OCI-M2 (cell line): Measurements from ENCODE around the gene HMGB1.

Source experiments
- DNase-seq: peaks from one replicate; lab custom pipeline; 2025; ENCODE audit not compliant: unreplicated experiment; lab: John Stamatoyannopoulos, UW

The HMGB1 gene

DNA sequence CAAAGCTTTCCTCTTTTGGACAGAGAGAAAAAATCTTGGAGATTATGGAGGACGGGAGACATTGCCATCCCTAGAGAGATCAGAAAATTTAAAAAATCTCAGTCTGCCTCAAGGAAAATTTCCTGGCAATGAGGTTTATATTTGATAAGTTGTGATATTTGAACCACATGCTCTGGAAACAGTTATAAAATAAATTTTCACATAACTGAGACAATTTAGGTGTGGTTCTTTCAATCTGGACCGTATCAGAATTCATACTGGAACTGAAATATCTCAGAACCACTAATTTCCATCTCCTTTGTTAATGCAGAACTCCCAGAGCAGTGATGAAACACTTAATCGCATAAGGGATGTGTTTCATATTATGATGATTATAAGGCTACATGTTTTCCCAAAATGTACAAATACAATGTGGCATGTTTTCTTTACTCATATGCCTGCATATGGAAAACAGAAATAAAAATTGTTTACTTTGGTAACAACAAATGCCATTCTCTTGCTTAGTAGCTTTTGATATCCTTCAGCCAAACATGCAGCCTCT lies 29.8 kb downstream of the HMGB1 start:
- DNase-seq: no peak

DNA sequence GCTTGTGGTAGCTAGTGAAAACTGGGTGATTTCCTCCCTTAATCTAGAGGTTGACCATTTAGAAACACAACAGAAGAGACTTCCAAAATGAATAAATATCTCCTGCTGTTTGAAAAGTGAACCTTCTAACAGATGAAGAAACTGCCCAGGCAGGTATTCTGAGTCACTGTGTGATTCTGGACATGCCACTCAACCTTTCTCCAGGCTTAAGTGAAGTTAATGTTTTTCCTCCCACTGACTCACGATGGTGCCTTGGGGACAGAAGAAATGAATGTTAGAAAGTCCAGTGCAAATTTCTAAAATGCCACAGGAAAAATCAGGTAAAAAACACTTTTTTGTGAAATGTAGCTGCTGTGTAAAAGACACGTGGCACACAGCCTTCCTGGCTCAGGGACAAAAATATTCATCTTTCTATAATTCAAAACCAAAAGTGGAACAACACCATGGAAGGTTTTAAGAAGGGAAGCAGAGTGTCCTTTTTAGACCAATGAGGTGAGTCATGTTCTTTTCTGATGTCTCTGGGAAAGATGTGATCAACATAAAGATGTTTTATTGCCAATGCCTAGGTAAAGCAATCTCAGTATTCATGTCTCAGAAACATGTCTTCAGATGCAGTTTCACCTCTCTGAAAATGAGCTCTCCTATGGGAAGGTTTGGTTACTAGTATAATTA lies 34.3 kb downstream of the HMGB1 start:
- no peak for DNase-seq

DNA sequence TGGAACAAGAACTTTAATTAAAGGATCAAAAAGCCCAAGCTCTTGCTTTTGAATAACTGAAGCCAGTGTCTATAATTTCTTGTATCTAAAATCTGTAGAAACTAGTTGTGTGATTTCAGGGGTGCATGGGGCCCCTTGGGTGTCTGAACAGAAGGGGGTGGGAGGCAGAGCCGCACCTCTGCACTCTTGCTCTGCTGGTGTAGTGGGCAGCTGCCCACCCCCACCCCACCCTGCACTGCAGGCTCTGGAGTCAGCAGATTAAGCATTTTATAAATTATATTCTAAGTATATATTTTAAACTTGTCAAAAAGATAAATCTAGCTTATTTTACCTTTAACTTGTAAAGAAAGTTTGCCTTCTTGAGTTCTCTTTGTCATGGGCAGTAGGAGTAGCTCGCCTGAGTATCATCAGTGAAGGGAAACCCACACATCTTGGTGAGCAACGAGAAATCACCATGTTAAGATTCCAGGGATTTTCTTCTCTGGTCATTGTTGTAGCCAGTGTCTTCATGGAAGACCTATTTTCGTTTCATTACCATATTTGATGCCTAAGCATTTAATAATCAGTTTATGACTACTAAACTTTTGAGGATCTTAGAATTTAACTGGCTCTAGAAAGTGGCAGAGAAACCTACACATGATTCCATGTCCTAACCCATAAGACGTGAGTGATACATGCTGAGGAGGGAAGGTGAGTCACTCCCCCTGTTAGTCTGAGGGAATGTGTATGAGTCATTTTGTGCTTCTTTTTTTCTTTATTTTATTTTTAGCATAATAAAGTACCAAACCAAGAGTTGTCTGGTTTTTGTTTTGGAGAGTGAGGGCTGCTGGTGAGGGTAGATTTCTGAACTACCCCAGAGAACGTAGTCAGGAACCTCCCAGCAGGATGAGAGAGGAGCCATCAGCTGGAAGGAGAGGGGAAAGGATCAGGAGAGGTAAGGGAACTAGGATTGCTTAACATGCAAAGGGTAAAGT lies 35.7 kb downstream of the HMGB1 start:
- DNase-seq: no peak

DNA sequence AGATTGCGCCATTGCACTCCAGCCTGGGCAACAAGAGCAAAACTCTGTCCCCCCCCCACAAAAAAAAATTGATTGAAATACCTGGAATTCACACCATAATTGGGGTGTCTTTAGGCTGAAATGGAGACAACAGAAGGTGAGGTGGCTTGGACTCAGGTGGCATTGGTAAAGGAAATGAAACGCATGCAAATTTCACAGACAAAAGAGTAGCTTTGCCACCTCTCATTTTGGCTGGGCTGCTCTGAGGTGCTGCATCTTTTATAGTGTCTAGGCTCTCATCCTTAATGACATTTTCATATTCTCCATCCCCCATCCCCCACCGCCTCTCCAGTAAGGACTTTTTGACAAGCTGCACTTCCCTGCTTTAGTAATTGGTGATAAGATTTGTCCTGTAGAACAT lies 36.5 kb downstream of the HMGB1 start:
- no peak for DNase-seq

DNA sequence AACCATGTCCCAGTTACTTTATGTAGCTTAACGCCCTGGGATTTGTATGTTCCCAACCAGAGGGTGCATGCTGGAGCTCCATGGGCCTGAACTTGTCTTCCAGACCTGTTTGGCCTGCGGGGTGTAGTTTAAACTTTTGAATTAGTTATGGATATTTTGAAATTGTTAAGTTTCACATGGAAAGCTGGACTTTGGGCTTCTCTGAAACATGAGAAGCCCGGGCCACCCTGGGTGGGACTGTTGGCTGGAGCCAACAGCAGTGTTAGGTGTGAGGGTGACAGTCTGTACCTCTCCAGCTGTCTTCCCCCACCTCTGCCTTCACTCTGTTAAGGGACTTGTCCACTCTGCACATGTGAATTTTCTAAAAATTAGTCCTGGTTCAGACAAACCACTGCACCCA lies 41.8 kb downstream of the HMGB1 start:
- DNase-seq: no peak

DNA sequence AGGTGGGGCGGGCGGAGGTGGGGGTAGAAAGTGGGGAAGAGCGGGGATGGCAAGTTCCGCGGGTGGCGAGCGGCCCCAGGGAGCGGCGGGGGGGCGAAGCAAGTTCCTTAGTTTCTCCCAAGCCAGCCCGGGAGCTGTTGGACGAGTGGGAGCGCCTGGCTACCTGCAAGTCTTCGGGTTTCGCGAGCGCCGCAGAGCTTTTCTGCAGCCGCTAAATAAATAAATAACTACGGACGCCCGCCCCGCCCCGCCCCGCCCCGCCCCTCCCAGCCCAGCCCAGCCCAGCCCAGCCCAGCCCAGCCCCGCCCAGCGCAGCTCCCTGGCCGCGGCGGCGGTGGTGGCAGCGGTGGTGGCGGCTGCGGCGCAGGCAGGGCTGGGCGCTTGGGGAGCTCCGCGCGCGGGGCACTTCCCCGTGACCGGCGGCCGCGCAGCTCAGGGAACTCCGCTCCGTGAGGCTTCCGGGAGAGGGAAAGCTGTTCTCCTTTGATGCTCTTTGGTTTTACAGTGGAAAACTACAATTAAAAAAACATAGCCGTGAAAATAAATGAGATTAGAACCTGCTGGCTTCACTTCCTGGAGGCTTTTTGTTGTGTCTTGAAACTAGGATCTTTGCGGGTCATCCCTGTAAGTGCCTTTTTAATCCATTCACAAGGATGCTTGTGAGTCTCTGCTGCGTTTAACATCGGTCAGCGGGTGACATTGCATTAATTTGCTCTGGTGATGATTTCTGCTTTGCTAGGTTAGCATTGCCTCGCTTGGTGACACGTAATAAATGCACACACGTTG lies 43.5 kb downstream of the HMGB1 start, which contains the start of gene UBE2L5:
Gene UBE2L5 (plus strand): TSS at position 440 of the 786 bp plus-strand sequence. CDS start 5,498 bp downstream, outside the sequence.
- DNase-seq: no peak

DNA sequence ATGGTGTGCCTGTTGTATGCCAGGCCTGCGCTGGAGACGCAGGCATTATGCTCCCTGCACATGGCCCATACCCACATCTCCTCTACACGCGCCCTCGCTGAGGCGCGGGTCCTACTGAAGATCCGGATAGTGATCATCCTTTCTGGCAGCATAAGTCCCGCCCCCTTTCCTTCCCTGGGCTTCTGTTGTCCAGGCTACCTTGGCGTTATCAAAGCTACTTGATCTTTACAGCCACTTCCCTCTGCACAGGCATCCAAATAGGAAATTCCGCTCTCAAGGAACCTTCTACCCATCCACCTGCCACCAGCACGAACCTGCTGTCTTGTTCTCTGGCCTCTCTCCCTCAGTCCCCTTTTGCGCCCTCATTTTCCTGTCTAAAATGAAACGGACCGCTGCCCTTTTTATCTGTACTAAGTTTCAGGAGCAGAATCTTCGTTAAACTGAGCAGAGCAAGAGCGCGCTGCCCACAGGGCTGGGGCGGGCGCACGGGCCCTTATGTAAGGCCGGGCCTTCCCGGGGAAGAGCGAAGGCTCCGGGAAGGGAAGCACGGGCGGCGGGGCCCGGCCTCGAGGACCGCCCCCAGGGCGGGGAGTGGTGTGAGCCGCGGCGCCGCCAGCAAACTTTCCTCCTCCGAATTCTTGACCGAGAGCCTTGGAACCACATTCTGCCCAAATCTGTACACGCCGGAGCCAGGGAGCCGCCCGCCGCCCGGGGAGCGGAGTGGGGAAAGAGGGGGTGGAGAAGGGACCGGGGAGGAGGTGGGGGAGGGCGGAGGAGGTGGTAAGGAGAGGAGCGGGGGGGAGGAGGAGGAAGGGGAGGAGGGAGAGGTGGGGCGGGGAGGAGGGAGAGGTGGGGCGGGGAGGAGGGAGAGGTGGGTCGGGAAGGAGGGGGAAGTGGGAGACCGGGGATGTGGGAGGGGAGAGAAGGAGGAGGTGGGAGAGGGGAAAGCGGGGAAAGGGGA lies 44.4 kb downstream of the HMGB1 start:
- DNase-seq: no peak

DNA sequence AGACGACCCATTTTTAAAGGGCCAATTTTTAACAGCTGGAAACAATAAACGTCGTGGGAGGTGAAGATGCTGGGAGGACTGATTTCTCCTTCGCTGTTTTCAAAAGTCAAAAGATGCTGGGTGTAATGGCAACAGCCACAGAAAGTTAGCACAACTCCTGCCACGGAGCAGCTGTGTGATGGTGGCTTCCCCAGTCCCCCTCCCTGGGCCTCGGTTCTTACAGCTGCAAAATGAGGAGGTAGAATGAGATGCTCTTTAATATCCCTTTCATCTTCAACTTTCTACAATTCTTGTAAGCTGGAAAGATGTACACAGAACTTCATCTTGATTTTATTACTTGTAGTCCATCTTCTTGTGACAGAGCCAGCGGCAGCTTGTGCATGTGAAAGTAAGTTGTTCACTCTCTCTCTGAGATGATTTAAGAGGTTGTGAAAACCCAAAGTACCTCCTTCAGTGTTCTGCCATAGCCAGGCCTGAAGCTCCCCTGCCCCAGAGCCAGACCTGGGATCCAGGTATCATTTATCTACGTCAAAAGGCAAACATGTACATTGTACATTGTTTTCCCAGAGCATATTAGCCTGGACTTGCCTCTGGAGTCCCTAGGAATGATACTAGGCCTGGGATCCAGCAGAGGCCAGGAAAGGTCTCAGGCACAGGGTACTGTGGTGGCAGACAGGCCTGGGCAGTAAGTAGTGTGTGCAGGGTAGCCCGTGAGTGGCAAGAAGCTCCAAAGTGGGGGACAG lies 46.8 kb downstream of the HMGB1 start:
- no peak for DNase-seq

DNA sequence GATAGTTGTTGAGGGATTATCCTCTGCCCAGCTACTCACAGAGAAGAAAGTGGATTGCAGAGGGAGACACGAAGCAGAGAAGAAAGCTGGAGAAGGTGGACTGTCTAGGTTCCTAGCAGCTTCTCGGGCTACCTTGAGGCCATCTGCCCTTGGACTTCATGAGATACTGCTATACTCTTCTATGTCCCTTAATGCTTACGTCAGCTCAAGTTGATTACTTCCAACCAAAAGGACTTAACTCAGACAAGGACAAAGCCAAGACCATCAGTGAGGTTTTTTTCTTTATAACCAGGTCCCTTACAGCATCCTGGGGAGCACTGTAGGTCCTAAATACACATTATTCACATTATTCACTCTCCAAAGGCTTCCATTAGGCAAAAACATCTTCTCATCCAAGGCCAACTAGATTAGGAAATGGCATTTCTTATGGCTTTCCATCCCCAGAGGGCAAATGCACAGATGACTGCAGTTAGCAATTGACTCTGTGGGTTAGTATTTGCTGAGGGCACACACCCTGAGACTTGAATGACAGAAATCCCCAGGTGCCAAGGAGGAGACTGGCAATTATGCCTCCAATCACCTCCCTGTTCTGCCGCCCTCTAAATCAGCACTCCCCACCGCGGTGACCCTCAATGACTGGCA lies 47.5 kb downstream of the HMGB1 start:
- no peak for DNase-seq

DNA sequence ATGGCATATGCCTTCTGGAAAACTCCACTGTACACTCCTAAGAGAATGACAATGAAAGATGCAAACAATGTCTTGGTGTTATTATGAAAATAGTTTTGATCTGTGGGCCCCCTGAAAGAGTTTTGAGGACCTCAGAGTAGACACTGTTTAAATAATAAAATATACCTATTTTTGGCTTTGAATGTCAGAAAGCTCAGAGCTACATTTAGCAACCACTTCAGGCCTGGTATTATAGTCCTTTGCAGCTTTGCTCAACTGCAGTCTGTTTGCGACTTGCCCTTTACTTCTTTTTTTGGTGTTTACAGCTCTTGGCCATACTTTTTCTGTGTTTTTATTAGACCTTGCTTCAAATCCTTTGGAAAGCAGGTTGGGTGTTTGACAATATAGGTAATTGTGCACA lies 49.3 kb downstream of the HMGB1 start:
- DNase-seq: no peak

DNA sequence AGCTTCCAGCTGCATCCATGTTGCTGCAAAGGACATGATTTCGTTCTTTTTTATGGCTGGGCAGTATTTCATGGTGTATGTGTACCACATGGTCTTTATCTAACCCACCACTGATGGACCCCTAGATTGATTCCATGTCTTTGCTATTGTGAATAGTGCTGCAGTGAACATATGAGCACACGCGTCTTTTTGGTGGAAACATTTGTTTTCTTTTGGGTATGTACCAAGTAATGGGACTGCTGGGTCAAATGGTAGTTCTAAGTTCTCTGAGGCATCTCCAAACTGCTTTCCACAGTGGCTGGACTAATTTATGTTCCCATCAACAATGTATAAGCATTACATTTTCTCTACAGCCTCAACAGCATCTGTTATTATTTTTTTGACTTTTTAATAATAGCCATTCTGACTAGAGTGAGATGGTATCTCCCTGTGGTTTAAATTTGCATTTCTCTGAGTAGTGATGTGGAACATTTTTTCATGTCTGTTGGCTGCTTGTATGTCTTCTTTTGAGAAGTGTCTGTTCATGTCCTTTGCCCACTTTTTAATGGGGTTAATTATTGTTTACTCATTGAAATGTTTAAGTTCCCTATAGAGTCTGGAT lies 50.2 kb downstream of the HMGB1 start:
- no peak for DNase-seq

DNA sequence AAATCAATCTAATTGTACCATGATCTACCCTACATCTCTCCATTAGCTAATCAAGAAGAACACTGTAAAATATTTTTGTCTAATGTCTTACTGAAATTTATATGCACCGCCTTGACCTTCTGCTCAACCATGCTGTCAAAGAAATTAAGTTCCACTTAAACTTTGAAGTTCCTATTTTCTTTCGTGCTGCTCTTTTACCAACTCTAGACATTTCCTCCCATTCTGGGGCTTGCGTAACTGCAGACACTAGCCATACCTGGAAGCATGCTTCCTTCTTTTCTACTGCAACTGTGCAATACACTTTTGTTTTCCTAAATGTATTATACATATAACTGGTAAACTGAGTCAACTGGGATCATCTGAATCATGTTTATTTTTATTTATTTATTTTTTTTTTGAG lies 51.9 kb downstream of the HMGB1 start:
- DNase-seq: no peak

DNA sequence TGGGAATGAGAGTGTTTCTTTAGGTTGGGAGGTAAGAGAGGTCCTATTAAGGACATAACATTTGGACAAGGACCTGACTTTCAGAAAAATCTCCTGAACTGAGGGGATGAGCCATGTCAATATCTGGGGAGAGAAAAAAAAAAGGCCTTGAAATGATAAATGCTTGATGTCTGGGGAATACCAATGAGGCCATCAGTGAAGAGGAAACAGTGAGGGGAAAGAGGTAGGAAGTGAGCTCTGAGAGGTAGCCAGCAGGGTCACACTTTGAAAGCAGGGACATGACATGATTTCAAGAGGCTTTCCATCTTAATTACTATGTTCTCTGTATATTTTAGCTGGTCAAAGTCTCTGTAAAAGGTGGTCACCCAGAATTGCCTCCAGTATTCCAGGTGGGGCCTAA lies 53.4 kb downstream of the HMGB1 start:
- DNase-seq: no peak

DNA sequence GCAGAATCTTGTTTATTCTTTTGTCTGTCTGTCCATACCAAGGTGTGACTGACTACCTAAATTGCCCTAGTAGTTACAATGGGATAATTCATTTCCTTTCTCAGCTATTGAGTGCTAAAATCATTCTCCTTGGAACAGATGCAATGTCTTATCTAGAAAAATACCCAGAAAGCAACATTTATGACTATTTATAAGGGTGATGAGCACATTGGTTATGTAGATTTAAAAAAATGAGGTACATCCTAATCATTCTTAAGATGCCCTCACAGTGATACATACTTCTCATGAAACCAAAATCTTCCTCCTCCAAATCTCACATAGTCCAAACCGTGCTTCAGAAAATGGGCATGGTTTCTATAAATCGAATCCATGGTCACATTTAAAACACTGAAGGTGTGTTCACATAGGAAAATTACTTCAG lies 55.0 kb downstream of the HMGB1 start:
- DNase-seq: no peak

DNA sequence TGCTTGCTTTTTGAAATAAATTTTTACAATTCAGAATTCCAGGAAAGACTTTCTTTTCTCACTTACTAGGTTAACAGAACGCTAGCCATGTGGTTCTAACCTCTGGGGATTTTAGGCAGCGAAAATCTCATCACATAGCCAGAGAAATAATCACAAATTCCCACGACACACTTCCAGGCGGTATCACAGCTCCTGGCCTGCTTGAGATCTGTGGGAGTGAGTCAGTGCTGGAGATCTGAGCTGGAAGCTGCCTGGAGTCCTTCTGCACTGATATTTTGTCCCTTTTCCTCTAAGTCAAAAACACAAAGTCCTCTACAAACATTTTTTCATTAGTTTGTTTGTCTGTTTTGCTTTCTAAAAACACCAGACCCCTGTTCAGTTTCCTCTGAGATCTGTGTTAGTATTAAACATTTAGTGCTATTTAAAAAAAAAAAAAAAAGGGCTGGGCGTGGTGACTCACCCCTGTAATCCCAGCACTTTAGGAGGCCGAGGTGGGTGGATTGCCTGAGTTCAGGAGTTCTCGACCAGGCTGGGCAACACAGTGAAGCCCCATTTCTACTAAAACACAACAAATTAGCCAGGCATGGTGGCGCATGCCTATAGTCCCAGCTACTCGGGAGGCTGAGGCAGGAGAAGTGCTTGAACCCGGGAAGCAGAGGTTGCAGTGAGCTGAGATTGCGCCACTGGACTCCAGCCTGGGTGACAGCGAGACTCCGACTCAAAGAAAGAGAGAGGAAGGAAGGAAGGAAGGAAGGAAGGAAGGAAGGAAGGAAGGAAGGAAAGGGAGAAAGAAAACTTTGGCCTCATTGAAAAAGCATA lies 55.6 kb downstream of the HMGB1 start:
- DNase-seq: no peak

DNA sequence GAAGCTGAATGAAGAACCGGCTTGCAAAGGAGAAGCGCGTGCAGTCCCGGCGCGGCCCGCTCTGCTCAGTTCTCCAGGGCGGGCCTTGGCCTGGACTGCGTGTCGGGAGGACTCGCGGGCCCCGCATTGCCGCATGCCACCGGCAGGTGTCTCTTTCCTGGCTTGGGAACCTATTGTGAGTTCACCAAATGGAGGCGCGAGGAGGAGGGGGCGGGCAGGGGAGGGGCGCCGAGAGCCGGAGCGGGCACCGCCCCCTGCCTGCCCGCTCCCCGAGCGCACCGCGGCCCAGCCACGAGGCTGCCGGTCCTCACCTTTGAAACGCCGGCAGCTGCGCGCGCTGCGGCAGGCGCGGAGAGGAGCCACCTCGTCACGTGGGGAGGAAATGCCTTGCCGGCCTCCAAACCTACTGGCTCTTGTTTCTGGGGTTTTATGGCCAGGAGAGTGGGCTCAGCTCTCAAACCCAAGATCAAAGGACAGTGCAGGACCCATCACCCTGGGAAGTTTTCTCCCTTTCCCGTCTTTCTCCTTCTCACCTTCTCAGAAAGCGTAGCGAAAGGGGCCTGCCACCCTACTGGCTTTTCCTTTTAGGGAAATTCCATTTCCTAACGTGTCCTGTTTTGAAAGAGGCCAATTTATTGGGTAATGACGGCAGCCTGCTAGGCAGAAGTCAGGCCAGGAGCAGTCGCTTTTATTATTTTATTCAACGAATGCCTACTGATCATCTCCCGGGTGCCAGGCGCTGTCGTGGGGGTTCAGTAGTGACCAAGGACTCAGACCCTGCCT lies 57.2 kb downstream of the HMGB1 start:
- DNase-seq: peak; percentile 12
